Fibroblast of the conjunctiva (primary cell): ENCODE measurements around the gene IDH3G.
"Not testable (repeated sequence)": the region's sequence is repeated elsewhere in the genome, so short reads cannot be mapped to it uniquely, and the experiment has no call there.

Experiments used
- DNase-seq: peaks from one replicate; pipeline ENCODE4 v3.0.0-alpha.2; 2010; ENCODE audit warnings: low read depth

Gene IDH3G

GRCh38 chrX:153794018-153794896 lies at the start of gene IDH3G, which contains the start of gene SSR4:
IDH3G (minus strand) TSS chrX:153794375; CDS start chrX:153794326, 49 bp downstream.
SSR4 (plus strand) TSS chrX:153794668; CDS start chrX:153794688, 20 bp downstream.
- DNase-seq = peak; percentile 94

- DNase-seq = no peak
These were observed 42.7 kb upstream of the IDH3G start for GRCh38 chrX:153836921-153837320.

- DNase-seq = no peak
These were observed 38.6 kb upstream of the IDH3G start for GRCh38 chrX:153832728-153833127.

- no peak for DNase-seq
These were observed 37.4 kb upstream of the IDH3G start for GRCh38 chrX:153831429-153832150.

GRCh38 chrX:153830640-153831428 lies 36.7 kb upstream of the IDH3G start:
- no peak for DNase-seq

GRCh38 chrX:153829799-153830639 lies 35.8 kb upstream of the IDH3G start, which contains the start of gene PDZD4:
PDZD4 (minus strand) TSS chrX:153830544; CDS start chrX:153830298, 246 bp downstream.
- DNase-seq = no peak

- DNase-seq = no peak
These were observed 35.3 kb upstream of the IDH3G start for GRCh38 chrX:153829549-153829798.

- DNase-seq = no peak
These were observed 34.8 kb upstream of the IDH3G start for GRCh38 chrX:153828723-153829548.

GRCh38 chrX:153828308-153828707 lies 34.1 kb upstream of the IDH3G start:
- no peak for DNase-seq

GRCh38 chrX:153827903-153828302 lies 33.7 kb upstream of the IDH3G start:
- DNase-seq = no peak

GRCh38 chrX:153827016-153827415 lies 32.8 kb upstream of the IDH3G start:
- DNase-seq = no peak

- no peak for DNase-seq
These were observed 30.9 kb upstream of the IDH3G start for GRCh38 chrX:153825042-153825441.

GRCh38 chrX:153824348-153824747 lies 30.2 kb upstream of the IDH3G start:
- DNase-seq = no peak

GRCh38 chrX:153821066-153821465 lies 26.9 kb upstream of the IDH3G start:
- DNase-seq = no peak

GRCh38 chrX:153820601-153821000 lies 26.4 kb upstream of the IDH3G start:
- DNase-seq = no peak

- no peak for DNase-seq
These were observed 25.3 kb upstream of the IDH3G start for GRCh38 chrX:153819384-153820040.

- DNase-seq = no peak
These were observed 24.6 kb upstream of the IDH3G start for GRCh38 chrX:153818571-153819383.

GRCh38 chrX:153818064-153818463 lies 23.9 kb upstream of the IDH3G start:
- DNase-seq = not testable (repeated sequence)
